Aorta (tissue), 5 donors: ENCODE measurements around the gene STMP1. TPM values are rescaled to one million over a fixed set of nuclear protein-coding genes. Genes with fewer than 3 reads are reported as not detected.
"Not testable (repeated sequence)": the region's sequence is repeated elsewhere in the genome, so short reads cannot be mapped to it uniquely, and the experiment has no call there.

Source experiments
- ATAC-seq: fragments of 200-7000 bp; cut with Tn5 transposase; one replicate; pipeline ENCODE4 v1.9.1; 2022; ENCODE audit warnings: moderate library complexity; ENCODE audit not compliant: low FRiP score
- DNase-seq, 2 donors: peaks; one replicate each; pipeline ENCODE4 v3.0.0-alpha.2; 2020
- H3K27ac ChIP-seq, 2 donors: one replicate each; pipeline ENCODE4 v1.5.1; 2013; ENCODE audit warnings: low read length in 2 of 2, mild to moderate bottlenecking in 2 of 2, moderate library complexity in 2 of 2, control low read depth in 1 of 2, inconsistent platforms in 1 of 2, low read depth in 1 of 2
- H3K27me3 ChIP-seq, 2 donors: one replicate each; pipeline ENCODE4 v1.6.1; 2013; ENCODE audit warnings: control low read depth in 1 of 2, low read length in 1 of 2, mild to moderate bottlenecking in 1 of 2, moderate library complexity in 1 of 2; ENCODE audit not compliant: insufficient read depth in 2 of 2, control insufficient read depth in 1 of 2
- H3K36me3 ChIP-seq, 2 donors: one replicate each; pipeline ENCODE4 v1.6.1; 2013; ENCODE audit warnings: control low read depth in 1 of 2, low read length in 1 of 2, mild to moderate bottlenecking in 1 of 2; ENCODE audit not compliant: insufficient read depth in 2 of 2, control insufficient read depth in 1 of 2
- H3K4me1 ChIP-seq, 2 donors: one replicate each; pipeline ENCODE4 v1.6.1; 2013; ENCODE audit warnings: low read length in 2 of 2, control low read depth in 1 of 2, mild to moderate bottlenecking in 1 of 2, moderate library complexity in 1 of 2; ENCODE audit not compliant: insufficient read depth in 2 of 2, control insufficient read depth in 1 of 2
- H3K4me3 ChIP-seq, 2 donors: one replicate each; pipeline ENCODE4 v1.5.1; 2013; ENCODE audit warnings: low read length in 2 of 2, control low read depth in 1 of 2, mild to moderate bottlenecking in 1 of 2
- H3K9me3 ChIP-seq: one replicate; pipeline ENCODE4 v1.6.1; 2013; ENCODE audit warnings: mild to moderate bottlenecking, low read length; ENCODE audit not compliant: control insufficient read depth
- WGBS, 2 donors: extraction: QIAGEN DNeasy Blood & Tissue Kit; methylation state at CpG; one replicate each; pipeline ENCODE4 v1.1.7; 2013; 5-methylcytosine and 5-hydroxymethylcytosine counted together
- intact Hi-C, 2 donors: fragments of 100-400 bp; cut with DNase I; formaldehyde crosslinking; loops; one replicate each; pipeline versions ENCODE4 v1.14.2 to v1.15.0; 2022
- long read RNA-seq, 2 donors: library from polyadenylated mRNA; unstranded; transcript quantifications; one replicate each; pipeline ENCODE4 v2.0.0, GENCODE V29; 2020 to 2021
- polyA plus RNA-seq, 2 donors: library from polyadenylated mRNA; stranded (reverse); fragments of 200-250 nt; gene quantifications; one replicate each; pipeline ENCODE4 v1.2.3, GENCODE V29; 2013
- total RNA-seq, 2 donors: library from RNA; stranded (reverse); fragmentation: NEBNext Ultra II Directional; extraction: Animal tissue kit (Norgen Biotek cat#: 25700); gene quantifications; one replicate each; pipeline ENCODE4 v1.2.1, GENCODE V29; 2021
- donor health status: healthy with polysubstance abuse.
- donor health status: Bipolar disorder and iron deficiency.
- donor health status: DM: no; HTN: no; CAD: no.
- donor health status: DM: no; HTN: no; CAD: no.
- donor health status: DM: yes; HTN: yes; CAD: no.

Gene STMP1
- total RNA-seq (10 to 100 TPM; 29.8 to 42.6 TPM), polyA plus RNA-seq (10 to 100 TPM; 31.5 to 43.3 TPM)
- long read RNA-seq, donor 1, transcript STMP1-202 (3 exons, 2,450 nt) = major isoform, 26 of 41 reads
- long read RNA-seq, donor 1, partial matches to known transcripts = 0 of 41 reads
- long read RNA-seq, donor 1, other reads (novel, unspliced or antisense) = 12 of 41 reads
- long read RNA-seq, donor 2, transcript STMP1-202 (3 exons, 2,450 nt) = major isoform, 17 of 23 reads
- long read RNA-seq, donor 2, partial matches to known transcripts = 0 of 23 reads
- long read RNA-seq, donor 2, other reads (novel, unspliced or antisense) = 4 of 23 reads

GRCh38 chr7:135662373-135663114, at the start of gene STMP1:
TSS of gene STMP1 (plus strand) at chr7:135662514.
- DNase-seq (peak; percentile 98 to 99), ATAC-seq (peak; percentile 100)
- H3K9me3 ChIP-seq = no peaks in the 10 kb centered on the region
- intact Hi-C loops = loop anchor here (1.0 to 5.0 kb wide), 7 partner anchors 50 to 346 kb away; partner anchors contain the start of genes MTPN (in 2 of the 2) and FAM180A (in 1 of the 2)
- H3K36me3 ChIP-seq = no peaks in the 10 kb centered on the region
- H3K27ac ChIP-seq = peak within 1 kb of the TSS; percentile 25 to 97
- no peaks in the 10 kb centered on the region for H3K27me3 ChIP-seq
- peak within 1 kb of the TSS; percentile 82 to 92 for H3K4me3 ChIP-seq
- WGBS, 2 donors = 0 to 1% methylated on average over 41 to 60 of the region's 60 CpGs
- H3K4me1 ChIP-seq = peaks cover 0 to 3% of the 10 kb centered on the region in 2 donors

GRCh38 chr7:135616136-135616535, 46.2 kb upstream of the STMP1 start:
- DNase-seq = no peak
- H3K9me3 ChIP-seq = no peaks in the 10 kb centered on the region
- intact Hi-C loops = no loop called here
- H3K27me3 ChIP-seq = no peaks in the 10 kb centered on the region
- ATAC-seq = no peak
- H3K36me3 ChIP-seq = peaks cover 0 to 4% of the 10 kb centered on the region in 2 donors
- 96% methylated on average over 1 of the region's 1 CpG for WGBS, 2 donors
- H3K4me3 ChIP-seq = no peak overlapping the region
- H3K27ac ChIP-seq = no peak overlapping the region
- no peaks in the 10 kb centered on the region for H3K4me1 ChIP-seq

DNA sequence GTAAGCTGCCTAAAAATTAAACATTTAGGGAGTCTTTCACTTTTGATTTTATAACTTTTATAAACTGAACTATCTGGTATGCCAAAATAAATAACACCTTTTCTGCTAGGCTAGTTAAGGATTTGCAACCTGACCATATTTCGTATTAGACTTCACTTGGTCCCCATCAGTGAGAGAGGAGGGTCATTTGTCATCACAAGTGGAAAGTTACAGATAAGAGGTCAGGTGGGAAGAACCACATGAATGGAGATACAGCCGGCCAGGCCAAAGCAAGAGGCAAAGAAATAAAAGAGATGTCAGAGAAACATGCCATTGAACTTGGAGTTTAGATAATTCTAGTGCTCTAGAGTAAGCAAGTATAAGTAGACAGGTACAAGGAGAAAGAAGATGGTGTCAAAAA, 44.5 kb upstream of the STMP1 start:
- no peaks in the 10 kb centered on the region for H3K4me1 ChIP-seq
- no peaks in the 10 kb centered on the region for H3K9me3 ChIP-seq
- no peak for ATAC-seq
- H3K36me3 ChIP-seq = peaks cover 0 to 4% of the 10 kb centered on the region in 2 donors
- WGBS, 2 donors = 65 to 70% methylated on average over 2 of the region's 2 CpGs
- intact Hi-C loops = no loop called here
- DNase-seq = no peak
- H3K27ac ChIP-seq = no peak overlapping the region
- H3K4me3 ChIP-seq = no peak overlapping the region
- H3K27me3 ChIP-seq = no peaks in the 10 kb centered on the region

DNA sequence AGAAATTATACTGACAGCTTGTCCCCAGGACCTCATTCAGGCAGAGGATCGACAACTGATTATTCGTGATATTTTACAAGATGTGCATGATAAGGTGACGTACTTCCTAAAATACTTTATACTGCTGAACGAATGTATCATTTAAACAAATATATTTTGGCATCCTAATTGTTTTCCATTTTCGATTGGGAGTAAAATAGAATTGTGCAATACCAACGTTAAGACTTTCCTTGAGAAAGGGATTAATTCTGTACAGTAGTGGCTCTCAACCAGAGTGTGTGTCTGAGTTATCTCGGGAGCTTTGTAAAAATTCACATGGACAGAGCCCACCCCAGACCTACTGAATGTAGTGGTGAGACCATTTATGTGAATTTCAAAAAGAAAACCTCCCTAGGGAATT, 43.8 kb upstream of the STMP1 start:
- no peaks in the 10 kb centered on the region for H3K4me1 ChIP-seq
- no peaks in the 10 kb centered on the region for H3K27me3 ChIP-seq
- no peak for DNase-seq
- H3K4me3 ChIP-seq = no peak overlapping the region
- H3K27ac ChIP-seq = no peak overlapping the region
- no peaks in the 10 kb centered on the region for H3K9me3 ChIP-seq
- peaks cover 0 to 4% of the 10 kb centered on the region in 2 donors for H3K36me3 ChIP-seq
- intact Hi-C loops = no loop called here
- WGBS, 2 donors = 81 to 86% methylated on average over 7 of the region's 7 CpGs
- no peak for ATAC-seq

- H3K9me3 ChIP-seq = no peaks in the 10 kb centered on the region
- H3K36me3 ChIP-seq = peaks cover 3 to 4% of the 10 kb centered on the region in 2 donors
- no peaks in the 10 kb centered on the region for H3K4me1 ChIP-seq
- no peak for ATAC-seq
- H3K4me3 ChIP-seq = no peak overlapping the region
- WGBS, 2 donors = 99 to 100% methylated on average over 2 of the region's 2 CpGs
- DNase-seq = no peak
- no peaks in the 10 kb centered on the region for H3K27me3 ChIP-seq
- intact Hi-C loops = no loop called here
- H3K27ac ChIP-seq = no peak overlapping the region
Measured at GRCh38 chr7:135620447-135620846, 41.9 kb upstream of the STMP1 start.

- H3K27ac ChIP-seq = no peak overlapping the region
- ATAC-seq (peak; percentile 85), DNase-seq (no peak)
- no peak overlapping the region for H3K4me3 ChIP-seq
- H3K27me3 ChIP-seq = no peaks in the 10 kb centered on the region
- WGBS, 2 donors = 13 to 20% methylated on average over 1 of the region's 1 CpG
- intact Hi-C loops = no loop called here
- H3K36me3 ChIP-seq = peaks cover 3 to 4% of the 10 kb centered on the region in 2 donors
- no peaks in the 10 kb centered on the region for H3K9me3 ChIP-seq
- no peaks in the 10 kb centered on the region for H3K4me1 ChIP-seq
Measured at GRCh38 chr7:135620980-135621850, 41.1 kb upstream of the STMP1 start.

DNA sequence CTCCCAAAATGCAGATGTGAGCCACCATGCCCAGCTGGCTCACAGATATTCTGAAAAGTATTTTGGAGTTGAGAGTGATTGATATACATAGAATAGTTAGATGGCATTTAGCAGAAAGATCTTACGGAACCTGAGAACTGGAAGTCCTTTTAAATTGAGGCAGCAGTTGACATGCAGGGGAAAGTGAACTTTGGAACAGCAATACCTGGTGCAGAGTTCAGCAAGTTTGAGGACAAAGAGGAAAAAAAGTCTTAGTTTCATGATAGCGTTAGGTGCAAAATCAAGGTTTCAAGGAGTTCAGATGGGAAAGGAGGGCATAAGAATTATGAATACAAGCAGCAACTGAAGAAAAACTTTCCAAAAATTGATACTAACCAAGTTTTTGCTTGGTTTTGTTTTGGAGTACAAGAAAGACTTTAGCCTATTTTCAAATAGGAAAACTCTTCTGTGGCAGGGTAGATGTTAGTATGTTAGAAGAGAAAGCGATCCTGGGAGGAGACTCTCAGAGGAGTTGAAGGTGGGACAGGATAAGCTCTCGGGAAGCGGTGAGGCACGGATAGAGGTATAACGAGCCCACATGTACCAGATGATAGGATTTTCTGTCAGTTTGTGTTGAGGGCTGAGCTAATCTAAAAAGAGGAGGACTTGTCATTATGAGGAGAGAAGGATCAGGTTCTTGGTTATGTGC, 28.0 kb upstream of the STMP1 start:
- Histone ChIP-seq H3K4me3 (no peak overlapping the region), H3K27me3 (no peaks in the 10 kb centered on the region), H3K27ac (no peak overlapping the region), H3K4me1 (no peaks in the 10 kb centered on the region), H3K36me3 (peaks cover 0 to 3% of the 10 kb centered on the region in 2 donors), H3K9me3 (no peaks in the 10 kb centered on the region)
- WGBS, 2 donors = 93 to 96% methylated on average over 7 of the region's 7 CpGs
- ATAC-seq (no peak), DNase-seq (no peak)
- intact Hi-C loops = no loop called here

GRCh38 chr7:135639690-135640089, 22.6 kb upstream of the STMP1 start:
- H3K36me3 ChIP-seq, intact Hi-C loops, H3K4me1 ChIP-seq, H3K4me3 ChIP-seq, H3K27ac ChIP-seq, ATAC-seq, DNase-seq, H3K27me3 ChIP-seq, H3K9me3 ChIP-seq: not testable (repeated sequence)
